ENCODE data around the gene VIPR1. TPM values are rescaled to one million over a fixed set of nuclear protein-coding genes. Genes with fewer than 3 reads are reported as not detected.

Gene VIPR1
- total RNA-seq, 4 donors from 2014 or later: 1.7 to 8.7 (median 3.2) TPM

DNA sequence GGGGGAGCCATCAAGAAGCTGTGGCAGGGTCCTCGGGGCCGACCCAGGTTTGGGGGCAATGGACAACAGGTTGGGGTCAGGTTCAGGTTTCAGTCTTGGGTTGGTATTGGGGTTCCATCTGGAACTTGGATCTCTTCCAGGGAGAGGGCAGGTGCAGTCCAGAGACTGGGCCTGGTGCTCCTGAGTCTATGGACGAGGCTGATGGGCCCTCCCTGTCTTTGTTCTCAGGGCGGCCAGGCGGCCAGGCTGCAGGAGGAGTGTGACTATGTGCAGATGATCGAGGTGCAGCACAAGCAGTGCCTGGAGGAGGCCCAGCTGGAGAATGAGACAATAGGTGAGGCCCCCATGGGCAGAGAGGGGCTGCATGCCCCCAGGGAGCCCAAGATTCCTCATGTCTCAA, 11.1 kb downstream of the VIPR1 start:
- intact Hi-C loops (cut with DNase I; ENCODE audit: low total_unique reads) (no loop called here), in situ Hi-C loops (cut with MboI; ENCODE audit: low sequenced_read_pairs in 4 of 4) (no loop called here)
- no peak for DNase-seq
- no peaks in the 10 kb centered on the region for H3K9me3 ChIP-seq
- no peak overlapping the region for H3K4me3 ChIP-seq
- no peaks in the 10 kb centered on the region for H3K27me3 ChIP-seq
- H3K4me1 ChIP-seq: no peaks in the 10 kb centered on the region
- H3K27ac ChIP-seq: no peak overlapping the region
- no peaks in the 10 kb centered on the region for H3K36me3 ChIP-seq
- ATAC-seq: no peak
- no peak for TF ChIP-seq POLR2A (IDR thresholded peaks at IDR 0.05)
- TF ChIP-seq, protein P1, sequence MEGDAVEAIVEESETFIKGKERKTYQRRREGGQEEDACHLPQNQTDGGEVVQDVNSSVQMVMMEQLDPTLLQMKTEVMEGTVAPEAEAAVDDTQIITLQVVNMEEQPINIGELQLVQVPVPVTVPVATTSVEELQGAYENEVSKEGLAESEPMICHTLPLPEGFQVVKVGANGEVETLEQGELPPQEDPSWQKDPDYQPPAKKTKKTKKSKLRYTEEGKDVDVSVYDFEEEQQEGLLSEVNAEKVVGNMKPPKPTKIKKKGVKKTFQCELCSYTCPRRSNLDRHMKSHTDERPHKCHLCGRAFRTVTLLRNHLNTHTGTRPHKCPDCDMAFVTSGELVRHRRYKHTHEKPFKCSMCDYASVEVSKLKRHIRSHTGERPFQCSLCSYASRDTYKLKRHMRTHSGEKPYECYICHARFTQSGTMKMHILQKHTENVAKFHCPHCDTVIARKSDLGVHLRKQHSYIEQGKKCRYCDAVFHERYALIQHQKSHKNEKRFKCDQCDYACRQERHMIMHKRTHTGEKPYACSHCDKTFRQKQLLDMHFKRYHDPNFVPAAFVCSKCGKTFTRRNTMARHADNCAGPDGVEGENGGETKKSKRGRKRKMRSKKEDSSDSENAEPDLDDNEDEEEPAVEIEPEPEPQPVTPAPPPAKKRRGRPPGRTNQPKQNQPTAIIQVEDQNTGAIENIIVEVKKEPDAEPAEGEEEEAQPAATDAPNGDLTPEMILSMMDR (IDR thresholded peaks at IDR 0.05 in 4 of 5, conservative IDR thresholded peaks at IDR 0.05 in 1 of 5): no peak

DNA sequence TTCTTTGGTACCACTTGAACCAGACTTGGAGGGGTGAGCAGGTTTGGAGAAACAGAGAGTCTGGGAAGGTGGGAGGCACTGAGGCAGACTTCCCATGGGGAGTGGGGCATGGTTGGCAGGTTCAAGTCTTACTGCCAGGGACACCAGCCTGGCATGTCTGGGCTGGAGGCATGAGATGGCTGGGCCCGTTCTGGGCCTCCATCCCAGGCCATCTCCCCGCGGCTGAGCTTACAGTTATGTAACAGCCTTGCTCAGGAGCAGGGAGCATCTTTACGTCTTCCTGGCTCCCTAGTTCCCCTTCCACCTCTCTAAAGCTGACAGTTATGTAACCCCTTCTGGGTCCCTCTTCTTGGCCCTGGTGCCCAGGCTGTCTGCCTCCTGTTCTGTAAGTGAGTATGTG, 12.4 kb downstream of the VIPR1 start:
- DNase-seq (no peak), ATAC-seq (no peak)
- no peaks in the 10 kb centered on the region for H3K4me1 ChIP-seq
- no peaks in the 10 kb centered on the region for H3K36me3 ChIP-seq
- H3K4me3 ChIP-seq: no peak overlapping the region
- H3K27me3 ChIP-seq: no peaks in the 10 kb centered on the region
- in situ Hi-C loops (cut with MboI; ENCODE audit: low sequenced_read_pairs in 4 of 4): no loop called here
- intact Hi-C loops (cut with DNase I; ENCODE audit: low total_unique reads): no loop called here
- no peak overlapping the region for H3K27ac ChIP-seq
- no peak for TF ChIP-seq POLR2A (IDR thresholded peaks at IDR 0.05)
- TF ChIP-seq, protein P1 (IDR thresholded peaks at IDR 0.05 in 4 of 5, conservative IDR thresholded peaks at IDR 0.05 in 1 of 5): no peak
- no peaks in the 10 kb centered on the region for H3K9me3 ChIP-seq

DNA sequence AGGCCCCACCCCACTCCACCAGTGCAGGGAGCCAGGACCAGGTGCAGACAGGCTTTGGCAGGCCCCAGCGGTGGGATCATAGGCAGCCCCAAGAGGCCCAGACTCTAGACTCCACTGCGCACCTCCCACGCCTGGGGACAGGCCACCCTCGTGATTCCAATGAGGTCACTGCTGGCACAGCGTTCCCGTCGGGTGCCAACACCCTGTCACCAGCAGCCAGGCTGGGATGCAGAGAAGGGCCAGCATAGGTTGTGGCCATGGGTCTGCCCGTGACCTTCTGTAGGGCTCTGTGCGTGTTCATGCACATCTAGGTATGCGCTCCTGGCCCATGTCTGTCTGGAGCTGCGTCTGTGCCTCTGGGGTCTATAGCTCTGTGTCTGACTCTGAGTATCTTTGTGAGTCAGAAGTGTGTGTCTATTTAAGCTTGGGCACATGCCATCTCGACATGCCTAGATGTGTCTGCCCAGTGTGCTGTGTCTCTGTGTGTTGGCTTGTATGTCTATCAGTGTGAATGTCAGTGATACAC, 13.0 kb downstream of the VIPR1 start:
- TF ChIP-seq POLR2A (IDR thresholded peaks at IDR 0.05): no peak
- TF ChIP-seq, protein P1 (IDR thresholded peaks at IDR 0.05 in 4 of 5, conservative IDR thresholded peaks at IDR 0.05 in 1 of 5): no peak
- in situ Hi-C loops (cut with MboI; ENCODE audit: low sequenced_read_pairs in 4 of 4): no loop called here
- H3K27me3 ChIP-seq: no peaks in the 10 kb centered on the region
- no peak overlapping the region for H3K4me3 ChIP-seq
- DNase-seq (no peak), ATAC-seq (no peak)
- H3K9me3 ChIP-seq: no peaks in the 10 kb centered on the region
- H3K27ac ChIP-seq: no peak overlapping the region
- no peaks in the 10 kb centered on the region for H3K36me3 ChIP-seq
- intact Hi-C loops (cut with DNase I; ENCODE audit: low total_unique reads): no loop called here
- H3K4me1 ChIP-seq: no peaks in the 10 kb centered on the region

DNA sequence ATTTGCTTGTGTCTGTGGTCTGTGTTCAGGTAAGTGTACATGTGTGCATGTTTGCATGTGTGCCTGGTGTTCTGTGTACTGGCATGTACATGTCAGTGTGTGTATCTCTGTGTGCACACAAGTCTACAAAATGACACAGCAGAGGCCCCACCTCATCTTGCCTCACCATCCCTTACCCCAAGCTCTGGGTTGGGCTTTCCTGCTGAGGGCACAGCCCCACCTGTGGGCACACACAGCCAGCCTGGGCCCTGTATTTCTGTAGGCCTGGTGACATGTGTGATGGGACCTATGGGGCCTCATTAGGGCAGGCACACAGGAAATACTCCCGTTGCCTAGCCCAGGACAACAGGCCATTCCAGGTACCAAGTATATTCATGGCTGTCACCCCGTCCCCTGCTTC, 13.5 kb downstream of the VIPR1 start:
- H3K4me3 ChIP-seq: no peak overlapping the region
- H3K36me3 ChIP-seq: no peaks in the 10 kb centered on the region
- H3K27ac ChIP-seq: no peak overlapping the region
- intact Hi-C loops (cut with DNase I; ENCODE audit: low total_unique reads): no loop called here
- no peak for TF ChIP-seq POLR2A (IDR thresholded peaks at IDR 0.05)
- TF ChIP-seq, protein P1 (IDR thresholded peaks at IDR 0.05 in 4 of 5, conservative IDR thresholded peaks at IDR 0.05 in 1 of 5): no peak
- in situ Hi-C loops (cut with MboI; ENCODE audit: low sequenced_read_pairs in 4 of 4): no loop called here
- no peaks in the 10 kb centered on the region for H3K27me3 ChIP-seq
- no peaks in the 10 kb centered on the region for H3K9me3 ChIP-seq
- ATAC-seq (no peak), DNase-seq (no peak)
- H3K4me1 ChIP-seq: no peaks in the 10 kb centered on the region

DNA sequence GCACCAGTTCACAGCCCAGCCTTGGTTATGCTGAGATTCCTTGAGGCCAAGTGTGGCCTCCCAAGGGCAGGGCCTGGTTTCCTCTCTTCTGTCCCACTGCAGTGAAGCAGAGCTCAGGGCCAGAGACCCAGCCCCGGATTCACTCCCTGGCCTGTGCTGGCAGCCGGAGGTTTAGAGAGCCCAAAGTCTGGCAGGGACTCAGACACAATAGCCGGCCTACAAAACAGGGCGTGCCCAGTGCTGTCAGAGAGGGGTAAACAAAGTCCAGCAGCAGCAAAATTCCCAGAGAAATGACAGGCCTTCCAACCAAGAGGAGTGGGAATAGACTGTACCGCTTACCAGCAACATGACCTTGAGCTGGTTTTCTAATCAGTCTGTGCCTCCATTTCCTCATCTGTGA, 14.0 kb downstream of the VIPR1 start:
- H3K36me3 ChIP-seq: no peaks in the 10 kb centered on the region
- DNase-seq (no peak), ATAC-seq (no peak)
- H3K9me3 ChIP-seq: no peaks in the 10 kb centered on the region
- H3K4me1 ChIP-seq: no peaks in the 10 kb centered on the region
- H3K4me3 ChIP-seq: no peak overlapping the region
- TF ChIP-seq, protein P1 (IDR thresholded peaks at IDR 0.05 in 4 of 5, conservative IDR thresholded peaks at IDR 0.05 in 1 of 5): no peak
- TF ChIP-seq POLR2A (IDR thresholded peaks at IDR 0.05): no peak
- no peak overlapping the region for H3K27ac ChIP-seq
- no peaks in the 10 kb centered on the region for H3K27me3 ChIP-seq
- in situ Hi-C loops (cut with MboI; ENCODE audit: low sequenced_read_pairs in 4 of 4): no loop called here
- intact Hi-C loops (cut with DNase I; ENCODE audit: low total_unique reads): no loop called here
